H9 (cell line): ENCODE measurements around the gene DNAJA1. TPM values are rescaled to one million over a fixed set of nuclear protein-coding genes. Genes with fewer than 3 reads are reported as not detected.

Experiments
- DNase-seq: peaks from one replicate; pipeline ENCODE4 v3.0.0-alpha.2; 2017
- H2AFZ ChIP-seq: one replicate; pipeline ENCODE4 v1.6.1; 2013; ENCODE audit warnings: mild to moderate bottlenecking, low read length, control low read depth, moderate library complexity
- H2AK5ac ChIP-seq: 2 replicates; pipeline ENCODE4 v1.6.1; 2013; ENCODE audit warnings: low read length, control low read depth, mixed read lengths; ENCODE audit not compliant: insufficient read length
- H2BK120ac ChIP-seq: one replicate; pipeline ENCODE4 v1.6.1; 2013; ENCODE audit warnings: low read depth, mild to moderate bottlenecking, low read length, control low read depth, inconsistent platforms; ENCODE audit not compliant: poor library complexity, severe bottlenecking
- H2BK12ac ChIP-seq: 2 replicates; pipeline ENCODE4 v1.6.1; 2013; ENCODE audit warnings: low read length, control low read depth, mixed read lengths, low read depth; ENCODE audit not compliant: insufficient read length
- H2BK15ac ChIP-seq: 2 replicates; pipeline ENCODE4 v1.6.1; 2013; ENCODE audit warnings: low read depth, low read length, control low read depth
- H2BK20ac ChIP-seq: one replicate; pipeline ENCODE4 v1.6.1; 2013; ENCODE audit warnings: low read depth, mild to moderate bottlenecking, low read length, control low read depth, inconsistent platforms; ENCODE audit not compliant: poor library complexity, severe bottlenecking
- H2BK5ac ChIP-seq: 2 replicates; pipeline ENCODE4 v1.6.1; 2013; ENCODE audit warnings: low read length, control low read depth, mixed read lengths; ENCODE audit not compliant: insufficient read length
- H3K14ac ChIP-seq: 2 replicates; pipeline ENCODE4 v1.6.1; 2013; ENCODE audit warnings: low read length, control low read depth; ENCODE audit not compliant: insufficient read depth
- H3K18ac ChIP-seq: 2 replicates; pipeline ENCODE4 v1.6.1; 2013; ENCODE audit warnings: low read depth, mild to moderate bottlenecking, mixed read lengths, low read length, control low read depth; ENCODE audit not compliant: insufficient read length
- H3K23ac ChIP-seq: 2 replicates; pipeline ENCODE4 v1.6.1; 2013; ENCODE audit warnings: low read length, control low read depth, mixed read lengths, low read depth; ENCODE audit not compliant: insufficient read length
- H3K23me2 ChIP-seq: 2 replicates; pipeline ENCODE4 v1.6.1; 2013; ENCODE audit warnings: low read depth, mild to moderate bottlenecking, mixed read lengths, low read length, control low read depth; ENCODE audit not compliant: insufficient read length, poor library complexity, severe bottlenecking
- H3K27ac ChIP-seq: 2 replicates; pipeline ENCODE4 v1.5.1; 2013; ENCODE audit warnings: low read length, control low read depth, mixed read lengths, low read depth; ENCODE audit not compliant: insufficient read length
- H3K27me3 ChIP-seq: 2 replicates; pipeline ENCODE4 v1.6.1; 2013; ENCODE audit warnings: low read length, control low read depth, inconsistent platforms; ENCODE audit not compliant: insufficient read depth
- H3K4ac ChIP-seq: 2 replicates; pipeline ENCODE4 v1.6.1; 2013; ENCODE audit warnings: low read depth, mild to moderate bottlenecking, control low read depth, inconsistent platforms, low read length, moderate library complexity
- H3K4me1 ChIP-seq: 2 replicates; pipeline ENCODE4 v1.6.1; 2013; ENCODE audit warnings: low read length, control low read depth, inconsistent platforms; ENCODE audit not compliant: insufficient read depth
- H3K4me2 ChIP-seq: 2 replicates; pipeline ENCODE4 v1.6.1; 2013; ENCODE audit warnings: low read length, control low read depth, mixed read lengths; ENCODE audit not compliant: insufficient read length, insufficient read depth
- H3K56ac ChIP-seq: 2 replicates; pipeline ENCODE4 v1.6.1; 2013; ENCODE audit warnings: low read depth, mild to moderate bottlenecking, mixed read lengths, low read length, control low read depth; ENCODE audit not compliant: insufficient read length
- H3K79me1 ChIP-seq: 2 replicates; pipeline ENCODE4 v1.6.1; 2013; ENCODE audit warnings: low read depth, mild to moderate bottlenecking, moderate library complexity, low read length, control low read depth, inconsistent platforms; ENCODE audit not compliant: insufficient read depth, poor library complexity, severe bottlenecking
- H3K79me2 ChIP-seq: 2 replicates; pipeline ENCODE4 v1.6.1; 2013; ENCODE audit warnings: low read length, control low read depth, inconsistent platforms; ENCODE audit not compliant: insufficient read depth
- H3K9ac ChIP-seq: 2 replicates; pipeline ENCODE4 v1.6.1; 2013; ENCODE audit warnings: low read length, control low read depth, mixed read lengths; ENCODE audit not compliant: insufficient read length; ENCODE audit errors: extremely low read depth
- H3K9me3 ChIP-seq: one replicate; pipeline ENCODE4 v1.6.1; 2013; ENCODE audit warnings: low read depth, low read length, inconsistent platforms; ENCODE audit not compliant: control insufficient read depth
- H3T11ph ChIP-seq: one replicate; pipeline ENCODE4 v1.6.1; 2013; ENCODE audit warnings: mild to moderate bottlenecking, low read length, control low read depth, inconsistent platforms
- H4K20me1 ChIP-seq: one replicate; pipeline ENCODE4 v1.6.1; 2013; ENCODE audit not compliant: control insufficient read depth, insufficient read length, insufficient read depth
- H4K5ac ChIP-seq: 2 replicates; pipeline ENCODE4 v1.6.1; 2013; ENCODE audit warnings: low read depth, mild to moderate bottlenecking, mixed read lengths, low read length, control low read depth; ENCODE audit not compliant: insufficient read length
- H4K8ac ChIP-seq: replicated peaks from 2 replicates; pipeline ENCODE4 v1.6.1; 2013; ENCODE audit warnings: low read length, control low read depth, mixed read lengths, low read depth; ENCODE audit not compliant: insufficient read length
- H4K91ac ChIP-seq: 2 replicates; pipeline ENCODE4 v1.6.1; 2013; ENCODE audit warnings: low read depth, mild to moderate bottlenecking, moderate library complexity, mixed read lengths, low read length, control low read depth; ENCODE audit not compliant: insufficient read length
- H3K27ac Mint-ChIP-seq, 3 experiments: 2 replicates in 2 of 3; 3 replicates in 1 of 3; pipeline ENCODE4 v1.8.0; 2020 to 2021; ENCODE audit warnings: mixed read lengths in 3 of 3, mild to moderate bottlenecking in 1 of 3, moderate library complexity in 1 of 3
- H3K27me3 Mint-ChIP-seq: 2 replicates; pipeline ENCODE4 v1.8.0; 2021; ENCODE audit warnings: low read depth, mild to moderate bottlenecking, moderate library complexity, mixed read lengths
- H3K36me3 Mint-ChIP-seq, 3 experiments: 2 replicates in 2 of 3; 3 replicates in 1 of 3; pipeline ENCODE4 v1.8.0; 2020 to 2021; ENCODE audit warnings: low read depth in 3 of 3, mixed read lengths in 3 of 3; ENCODE audit not compliant: insufficient read depth in 1 of 3
- H3K4me1 Mint-ChIP-seq, 2 experiments: 2 replicates each; pipeline ENCODE4 v1.8.0; 2020; ENCODE audit warnings: mixed read lengths in 2 of 2
- H3K4me3 Mint-ChIP-seq, 2 experiments: 2 replicates in 1 of 2; 3 replicates in 1 of 2; pipeline ENCODE4 v1.8.0; 2020 to 2021; ENCODE audit warnings: mild to moderate bottlenecking in 2 of 2, mixed read lengths in 2 of 2, moderate library complexity in 1 of 2
- H3K9me3 Mint-ChIP-seq, 2 experiments: 2 replicates in 1 of 2; 3 replicates in 1 of 2; pipeline ENCODE4 v1.8.0; 2020; ENCODE audit warnings: mild to moderate bottlenecking in 2 of 2, mixed read lengths in 2 of 2, moderate library complexity in 1 of 2
- WGBS: extraction: QIAGEN DNeasy Blood & Tissue Kit; methylation state at CpG from one replicate; pipeline ENCODE4 v1.1.7; 2013; ENCODE audit warnings: missing lambda C conversion rate, low lambda C conversion rate, mixed read lengths; ENCODE audit not compliant: insufficient read length; ENCODE audit errors: extremely low coverage; 5-methylcytosine and 5-hydroxymethylcytosine counted together
- total RNA-seq: library from RNA; stranded (reverse); gene quantifications from 2 replicates; pipeline ENCODE4 v1.2.1, GENCODE V29; 2021
- TF ChIP-seq, protein P1 (sequence below): fragments of 200-600 bp; sonication (generic); conservative IDR thresholded peaks from 3 replicates; pipeline ENCODE4 v1.8.0; 2021; ENCODE audit warnings: antibody characterized with exemption, mild to moderate bottlenecking

Gene DNAJA1
- total RNA-seq, 1 experiment from 2014 or later, result 217 TPM

GRCh38 chr9:33040792-33041431, 15.8 kb downstream of the DNAJA1 start:
- Histone ChIP-seq H3T11ph (no peak overlapping the region), H3K18ac (no peak overlapping the region), H3K4me1 (0 out of 2 replicates have a peak, but pooled peaks cover 3% of the 10 kb centered on the region), H2BK5ac (no peak overlapping the region), H3K4me2 (no peak overlapping the region), H3K79me2 (no peaks in the 10 kb centered on the region), H3K9me3 (no peaks in the 10 kb centered on the region), H3K4ac (no peak overlapping the region), H3K79me1 (no peaks in the 10 kb centered on the region), H3K14ac (no peak overlapping the region), H2BK120ac (no peak overlapping the region), H2BK12ac (no peak overlapping the region), H3K27me3 (no peaks in the 10 kb centered on the region), H3K56ac (no peak overlapping the region), H3K23ac (no peak overlapping the region), H3K27ac (no peak overlapping the region), H2AFZ (no peak overlapping the region), H2AK5ac (no peak overlapping the region), H4K5ac (no peak overlapping the region), H4K91ac (no peak overlapping the region), H3K9ac (no peak overlapping the region), H4K20me1 (no peaks in the 10 kb centered on the region), H3K23me2 (peaks cover 7% of the 10 kb centered on the region), H4K8ac (no peak overlapping the region), H2BK20ac (no peak overlapping the region), H2BK15ac (no peak overlapping the region)
- Mint-ChIP-seq H3K9me3 (no peaks in the 10 kb centered on the region), H3K4me1 (peaks cover 17 to 19% of the 10 kb centered on the region in 2 experiments), H3K4me3 (no peak overlapping the region), H3K36me3 (peaks cover 18 to 45% (median 33%) of the 10 kb centered on the region in 3 experiments; a peak in 6 of 7 replicates), H3K27ac (no peak overlapping the region), H3K27me3 (no peaks in the 10 kb centered on the region)
- WGBS, result no CpG with 5 or more reads among the region's 9 CpGs
- no peak for DNase-seq
- TF ChIP-seq, protein P1, sequence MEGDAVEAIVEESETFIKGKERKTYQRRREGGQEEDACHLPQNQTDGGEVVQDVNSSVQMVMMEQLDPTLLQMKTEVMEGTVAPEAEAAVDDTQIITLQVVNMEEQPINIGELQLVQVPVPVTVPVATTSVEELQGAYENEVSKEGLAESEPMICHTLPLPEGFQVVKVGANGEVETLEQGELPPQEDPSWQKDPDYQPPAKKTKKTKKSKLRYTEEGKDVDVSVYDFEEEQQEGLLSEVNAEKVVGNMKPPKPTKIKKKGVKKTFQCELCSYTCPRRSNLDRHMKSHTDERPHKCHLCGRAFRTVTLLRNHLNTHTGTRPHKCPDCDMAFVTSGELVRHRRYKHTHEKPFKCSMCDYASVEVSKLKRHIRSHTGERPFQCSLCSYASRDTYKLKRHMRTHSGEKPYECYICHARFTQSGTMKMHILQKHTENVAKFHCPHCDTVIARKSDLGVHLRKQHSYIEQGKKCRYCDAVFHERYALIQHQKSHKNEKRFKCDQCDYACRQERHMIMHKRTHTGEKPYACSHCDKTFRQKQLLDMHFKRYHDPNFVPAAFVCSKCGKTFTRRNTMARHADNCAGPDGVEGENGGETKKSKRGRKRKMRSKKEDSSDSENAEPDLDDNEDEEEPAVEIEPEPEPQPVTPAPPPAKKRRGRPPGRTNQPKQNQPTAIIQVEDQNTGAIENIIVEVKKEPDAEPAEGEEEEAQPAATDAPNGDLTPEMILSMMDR, result no peak
